GM12878 (cell line): ENCODE results near the gene HYOU1. TPM values are rescaled to one million over a fixed set of nuclear protein-coding genes. Genes with fewer than 3 reads are reported as not detected.

Experiments used
- ATAC-seq: fragments of 200-7000 bp; cut with Tn5 transposase; 3 replicates; pipeline ENCODE4 v1.9.1; 2020; ENCODE audit warnings: mild to moderate bottlenecking, moderate library complexity
- BruUV-seq: library from RNA; stranded (reverse); fragments of 400-500 nt; replicated peaks from 2 replicates; lab custom pipeline; 2021; lab: Mats Ljungman, UMichigan
- CTCF ChIA-PET: fragments of 300-600 bp; sonication (Branson Sonifier 250); formaldehyde crosslinking; extraction: SDS; loops from one replicate; lab custom pipeline; 2021; ENCODE audit warnings: inconsistent platforms; lab: Yijun Ruan, JAX
- POLR2A ChIA-PET: fragments of 350-600 bp; formaldehyde crosslinking; extraction: SDS; loops from one replicate; lab custom pipeline; 2021; ENCODE audit warnings: inconsistent platforms; lab: Charles Lee
- RAD21 ChIA-PET: fragments of 300-600 bp; sonication (Branson Sonifier 250); formaldehyde crosslinking; loops from one replicate; lab custom pipeline; 2023; ENCODE audit warnings: antibody characterized with exemption; ENCODE audit not compliant: unreplicated experiment; lab: Charles Lee
- SMC1A ChIA-PET: fragments of 300-600 bp; sonication (Branson Sonifier 250); formaldehyde crosslinking; loops from one replicate; lab custom pipeline; 2023; ENCODE audit not compliant: unreplicated experiment, uncharacterized antibody; lab: Charles Lee
- DNase-seq: peaks from one replicate; pipeline ENCODE4 v3.0.0-alpha.2; 2011; ENCODE audit warnings: low read depth, low spot score
- FAIRE-seq: peaks from 3 replicates; lab custom pipeline; 2011; peaks lifted over from hg19 to GRCh38; lab: Jason Lieb, UNC
- H2AFZ ChIP-seq: 2 replicates; pipeline ENCODE4 v1.6.0; 2011; ENCODE audit warnings: low read depth, low read length, control low read depth; ENCODE audit not compliant: control insufficient read depth
- H3K27ac ChIP-seq: 2 replicates; pipeline ENCODE4 v1.5.1; 2011; ENCODE audit warnings: control low read depth; ENCODE audit not compliant: control insufficient read depth, insufficient read depth
- H3K27me3 ChIP-seq, 2 experiments: replicated peaks in 1 of 2; 2 replicates each; pipeline versions ENCODE4 v1.6.0 to v1.6.1; 2011; ENCODE audit warnings: low read length in 1 of 2; ENCODE audit not compliant: control insufficient read depth in 2 of 2, insufficient read depth in 2 of 2
- H3K36me3 ChIP-seq, 2 experiments: 2 replicates each; pipeline ENCODE4 v1.5.1; 2011; ENCODE audit warnings: low read length in 1 of 2; ENCODE audit not compliant: control insufficient read depth in 2 of 2, insufficient read depth in 2 of 2
- H3K4me1 ChIP-seq: 2 replicates; pipeline ENCODE4 v1.6.1; 2011; ENCODE audit warnings: mild to moderate bottlenecking, low read length, moderate library complexity, mixed read lengths; ENCODE audit not compliant: control insufficient read depth, insufficient read depth
- H3K4me2 ChIP-seq: 2 replicates; pipeline ENCODE4 v1.6.0; 2011; ENCODE audit warnings: control low read depth; ENCODE audit not compliant: control insufficient read depth, insufficient read depth
- H3K4me3 ChIP-seq: fragments of 200-600 bp; sonication (generic); 2 replicates; pipeline ENCODE4 v1.5.1; 2016
- H3K79me2 ChIP-seq: 2 replicates; pipeline ENCODE4 v1.6.0; 2011; ENCODE audit warnings: low read length; ENCODE audit not compliant: control insufficient read depth, insufficient read depth
- H3K9ac ChIP-seq: 2 replicates; pipeline ENCODE4 v1.8.0; 2011; ENCODE audit warnings: low read length, control low read depth, mixed read lengths; ENCODE audit not compliant: control insufficient read depth, insufficient read depth
- H3K9me3 ChIP-seq: replicated peaks from 3 replicates; pipeline ENCODE4 v1.5.1; 2011; ENCODE audit warnings: mild to moderate bottlenecking, low read length; ENCODE audit not compliant: control insufficient read depth, insufficient read depth
- H4K20me1 ChIP-seq: 2 replicates; pipeline ENCODE4 v1.6.0; 2011; ENCODE audit not compliant: control insufficient read depth, insufficient read depth
- ATF2 ChIP-seq: IDR thresholded peaks from 2 replicates; pipeline ENCODE4 v1.6.1; 2012; ENCODE audit warnings: low read length, inconsistent platforms
- BHLHE40 ChIP-seq, 2 experiments: fragments of 450-650 bp in 1 of 2; IDR thresholded peaks; 2 replicates each; pipeline ENCODE4 v1.6.1; 2011 to 2017; ENCODE audit warnings: low read depth in 2 of 2, borderline replicate concordance in 1 of 2, improper control_type of control experiment in 1 of 2, low read length in 1 of 2, mild to moderate bottlenecking in 1 of 2
- CEBPB ChIP-seq, 2 experiments: fragments of 150-350 bp in 1 of 2; IDR thresholded peaks; 2 replicates each; pipeline ENCODE4 v1.6.1; 2012 to 2014; ENCODE audit warnings: low read depth in 2 of 2, low read length in 2 of 2, borderline replicate concordance in 1 of 2, inconsistent platforms in 1 of 2
- CHD1 ChIP-seq: IDR thresholded peaks from 2 replicates; pipeline ENCODE4 v1.6.1; 2012; ENCODE audit warnings: low read depth, low read length, improper control_type of control experiment
- IKZF1 ChIP-seq: fragments of 450-650 bp; conservative IDR thresholded peaks from 2 replicates; pipeline ENCODE4 v1.6.1; 2017; ENCODE audit warnings: antibody characterized with exemption, mild to moderate bottlenecking
- MTA3 ChIP-seq: IDR thresholded peaks from 2 replicates; pipeline ENCODE4 v1.6.1; 2012; ENCODE audit warnings: low read length, inconsistent platforms, borderline replicate concordance
- POLR2A ChIP-seq: IDR thresholded peaks from 2 replicates; pipeline ENCODE4 v1.6.1; 2011; ENCODE audit warnings: low read depth, mild to moderate bottlenecking, low read length
- POLR2AphosphoS2 ChIP-seq: IDR thresholded peaks from 2 replicates; pipeline ENCODE4 v1.6.1; 2011; ENCODE audit warnings: low read depth, mild to moderate bottlenecking, low read length, improper control_type of control experiment, moderate library complexity
- POLR2AphosphoS5 ChIP-seq: IDR thresholded peaks from 2 replicates; pipeline ENCODE4 v1.6.1; 2011; ENCODE audit warnings: mild to moderate bottlenecking, low read length, inconsistent platforms
- POU2F2 ChIP-seq: IDR thresholded peaks from 3 replicates; pipeline ENCODE4 v1.6.1; 2011; ENCODE audit warnings: low read depth, mild to moderate bottlenecking, low read length, borderline replicate concordance
- SMARCA5 ChIP-seq: fragments of 450-650 bp; IDR thresholded peaks from 2 replicates; pipeline ENCODE4 v1.6.1; 2017; ENCODE audit warnings: mild to moderate bottlenecking
- TCF3 ChIP-seq: IDR thresholded peaks from 2 replicates; pipeline ENCODE4 v1.6.1; 2012; ENCODE audit warnings: low read depth, mild to moderate bottlenecking, low read length, borderline replicate concordance; ENCODE audit not compliant: insufficient read depth
- USF1 ChIP-seq: IDR thresholded peaks from 2 replicates; pipeline ENCODE4 v1.6.1; 2011; ENCODE audit warnings: borderline replicate concordance, low read depth, mild to moderate bottlenecking, moderate library complexity, mixed read lengths, low read length; ENCODE audit not compliant: insufficient read depth; ENCODE audit errors: extremely low read length
- YBX1 ChIP-seq: fragments of 450-650 bp; IDR thresholded peaks from 2 replicates; pipeline ENCODE4 v1.6.1; 2016; ENCODE audit warnings: antibody characterized with exemption
- ZNF384 ChIP-seq: IDR thresholded peaks from 2 replicates; pipeline ENCODE4 v1.6.1; 2012; ENCODE audit warnings: low read depth, mild to moderate bottlenecking, low read length, improper control_type of control experiment, borderline replicate concordance
- WGBS: methylation state at CpG from one replicate; pipeline ENCODE4 v1.1.6; 2016; ENCODE audit warnings: low lambda C conversion rate; ENCODE audit not compliant: insufficient replicate concordance, insufficient coverage; ENCODE audit errors: missing lambda C conversion rate; 5-methylcytosine and 5-hydroxymethylcytosine counted together
- in situ Hi-C: fragments of 300-500 bp; cut with MboI; formaldehyde crosslinking; loops from 9 replicates; pipeline ENCODE4 v1.14.3; 2018; ENCODE audit warnings: mixed read lengths
- intact Hi-C: fragments of 100-400 bp; cut with micrococcal nuclease; formaldehyde crosslinking; loops from one replicate; pipeline ENCODE4 v1.14.2; 2022; ENCODE audit not compliant: unreplicated experiment
- polyA plus RNA-seq, 11 experiments: library from polyadenylated mRNA; depleted of rRNA in 4 of 11; unstranded in 6 of 11; stranded (reverse) in 5 of 11; fragments of >200 nt; fragmentation: Nextera tagmentation in 4 of 11; fragmentation: Illumina TruSeq in 1 of 11; extraction: Ambion mirVana in 4 of 11; extraction: Trizol in 1 of 11; gene quantifications; 1 replicate in 1 of 11; 2 replicates in 10 of 11; pipeline versions ENCODE4 v1.2.1 to v1.2.3, GENCODE V29; 2011 to 2016; ENCODE audit warnings: inconsistent platforms in 2 of 11, missing spikeins in 2 of 11, low read depth in 1 of 11
- total RNA-seq, 4 experiments: library from RNA; depleted of rRNA in 3 of 4; stranded (reverse); fragments of >200 nt in 3 of 4; fragmentation: Illumina TruSeq in 1 of 4; extraction: Trizol in 1 of 4; gene quantifications; 2 replicates each; pipeline versions ENCODE4 v1.2.1 to v1.2.3, GENCODE V29; 2013 to 2021
- TF ChIP-seq, protein P1 (sequence below): fragments of 450-650 bp; formaldehyde crosslinking; IDR thresholded peaks from 2 replicates; pipeline ENCODE4 v1.4.0; 2020; ENCODE audit warnings: mild to moderate bottlenecking, moderate library complexity

The HYOU1 gene
- total and polyA plus RNA-seq, 10 of the 15 experiments (the other 5 are each of a cell fraction or from before 2014, with no cell fraction given), result 15.4 to 157 (median 109) TPM

DNA sequence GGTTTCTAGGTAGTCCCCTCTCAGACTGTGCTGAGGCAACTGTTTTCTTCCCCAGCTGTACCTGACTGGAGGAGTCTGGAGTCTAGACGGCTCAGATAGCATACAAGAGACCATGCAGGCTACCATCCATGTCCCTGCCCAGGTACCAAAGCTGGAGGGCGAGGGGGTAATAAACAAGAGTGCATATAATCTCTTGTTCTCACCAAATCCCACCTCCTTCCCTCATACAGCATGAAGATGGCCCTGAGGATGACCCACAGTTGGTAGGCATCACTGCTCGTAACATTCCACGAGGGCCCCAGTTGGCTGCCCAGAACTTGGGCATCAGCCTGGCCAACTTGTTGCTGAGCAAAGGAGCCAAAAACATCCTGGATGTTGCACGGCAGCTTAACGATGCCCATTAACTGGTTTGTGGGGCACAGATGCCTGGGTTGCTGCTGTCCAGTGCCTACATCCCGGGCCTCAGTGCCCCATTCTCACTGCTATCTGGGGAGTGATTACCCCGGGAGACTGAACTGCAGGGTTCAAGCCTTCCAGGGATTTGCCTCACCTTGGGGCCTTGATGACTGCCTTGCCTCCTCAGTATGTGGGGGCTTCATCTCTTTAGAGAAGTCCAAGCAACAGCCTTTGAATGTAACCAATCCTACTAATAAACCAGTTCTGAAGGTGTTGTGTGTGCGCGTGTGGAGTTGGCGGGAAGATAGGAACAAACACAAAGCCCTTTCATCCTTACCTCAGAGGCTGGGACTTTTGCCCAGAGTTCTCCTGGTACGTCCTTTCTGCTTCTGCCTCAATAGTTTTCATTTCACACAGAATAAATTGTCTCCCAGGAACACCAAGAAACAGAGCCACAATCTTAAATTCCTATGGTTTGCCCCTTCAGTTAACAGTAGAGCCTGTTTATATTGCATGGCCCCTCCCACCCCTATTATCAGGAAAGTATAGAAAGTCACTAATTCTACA is 36.2 kb upstream of the HYOU1 start:
- Histone ChIP-seq H3K9me3 (no peaks in the 10 kb centered on the region), H3K27ac (peak overlapping the region; percentile 60), H3K4me1 (peaks cover 21% of the 10 kb centered on the region), H3K79me2 (peaks cover 33% of the 10 kb centered on the region), H3K27me3 (no peaks in the 10 kb centered on the region), H3K9ac (peak overlapping the region; percentile 88), H4K20me1 (no peaks in the 10 kb centered on the region), H3K4me2 (peak overlapping the region; percentile 90), H3K36me3 (peaks cover 14 to 16% of the 10 kb centered on the region in 2 experiments), H3K4me3 (peak overlapping the region; percentile 83), H2AFZ (no peak overlapping the region)
- 26% methylated on average over 12 of the region's 12 CpGs for WGBS
- ChIA-PET POLR2A (interaction anchor here (0.6 to 6.8 kb wide), 7 partner anchors 8 to 423 kb away, joined by 3 to 69 read pairs (median 3); partner anchors contain the start of gene HMBS), SMC1A (interaction anchor here (1.0 to 1.6 kb wide), 3 partner anchors 25 to 230 kb away, joined by 3 to 4 read pairs (median 4); partner anchors contain the start of gene VPS11), RAD21 (no interaction called here), CTCF (interaction anchor here (1.1 to 2.8 kb wide), 4 partner anchors 9 to 230 kb away, joined by 3 to 13 read pairs (median 3); no protein-coding TSS in a partner anchor)
- no TSS peak for BruUV-seq
- DNase-seq (no peak), FAIRE-seq (no peak), ATAC-seq (no peak)
- intact Hi-C loops, result no loop called here
- TF ChIP-seq CEBPB (IDR thresholded peaks at IDR 0.05; ENCODE audit: borderline replicate concordance in 1 of 2, low read depth in 2 of 2, low read length in 2 of 2), result no peak
- 0 out of 2 replicates have a peak, but pooled peaks have one; percentile 49 for TF ChIP-seq CHD1
- 0 out of 2 replicates have a peak, but pooled peaks have one; percentile 67 for TF ChIP-seq MTA3
- TF ChIP-seq POU2F2, result 0 out of 3 replicates have a peak, but pooled peaks have one; percentile 6
- TF ChIP-seq BHLHE40 (IDR thresholded peaks at IDR 0.05; ENCODE audit: borderline replicate concordance in 1 of 2, low read depth in 2 of 2, low read length in 1 of 2), result no peak
- TF ChIP-seq YBX1, result no peak
- TF ChIP-seq TCF3, result no peak
- no peak for TF ChIP-seq ZNF384
- TF ChIP-seq ATF2, result 0 out of 2 replicates have a peak, but pooled peaks have one; percentile 18
- peak; percentile 69; the same call in 1 of the 2 replicates for TF ChIP-seq POLR2A
- TF ChIP-seq IKZF1, result no peak
- TF ChIP-seq USF1, result no peak
- TF ChIP-seq POLR2AphosphoS5, result peak; percentile 65; the same call in 1 of the 2 replicates
- TF ChIP-seq SMARCA5, result no peak
- TF ChIP-seq, protein P1, sequence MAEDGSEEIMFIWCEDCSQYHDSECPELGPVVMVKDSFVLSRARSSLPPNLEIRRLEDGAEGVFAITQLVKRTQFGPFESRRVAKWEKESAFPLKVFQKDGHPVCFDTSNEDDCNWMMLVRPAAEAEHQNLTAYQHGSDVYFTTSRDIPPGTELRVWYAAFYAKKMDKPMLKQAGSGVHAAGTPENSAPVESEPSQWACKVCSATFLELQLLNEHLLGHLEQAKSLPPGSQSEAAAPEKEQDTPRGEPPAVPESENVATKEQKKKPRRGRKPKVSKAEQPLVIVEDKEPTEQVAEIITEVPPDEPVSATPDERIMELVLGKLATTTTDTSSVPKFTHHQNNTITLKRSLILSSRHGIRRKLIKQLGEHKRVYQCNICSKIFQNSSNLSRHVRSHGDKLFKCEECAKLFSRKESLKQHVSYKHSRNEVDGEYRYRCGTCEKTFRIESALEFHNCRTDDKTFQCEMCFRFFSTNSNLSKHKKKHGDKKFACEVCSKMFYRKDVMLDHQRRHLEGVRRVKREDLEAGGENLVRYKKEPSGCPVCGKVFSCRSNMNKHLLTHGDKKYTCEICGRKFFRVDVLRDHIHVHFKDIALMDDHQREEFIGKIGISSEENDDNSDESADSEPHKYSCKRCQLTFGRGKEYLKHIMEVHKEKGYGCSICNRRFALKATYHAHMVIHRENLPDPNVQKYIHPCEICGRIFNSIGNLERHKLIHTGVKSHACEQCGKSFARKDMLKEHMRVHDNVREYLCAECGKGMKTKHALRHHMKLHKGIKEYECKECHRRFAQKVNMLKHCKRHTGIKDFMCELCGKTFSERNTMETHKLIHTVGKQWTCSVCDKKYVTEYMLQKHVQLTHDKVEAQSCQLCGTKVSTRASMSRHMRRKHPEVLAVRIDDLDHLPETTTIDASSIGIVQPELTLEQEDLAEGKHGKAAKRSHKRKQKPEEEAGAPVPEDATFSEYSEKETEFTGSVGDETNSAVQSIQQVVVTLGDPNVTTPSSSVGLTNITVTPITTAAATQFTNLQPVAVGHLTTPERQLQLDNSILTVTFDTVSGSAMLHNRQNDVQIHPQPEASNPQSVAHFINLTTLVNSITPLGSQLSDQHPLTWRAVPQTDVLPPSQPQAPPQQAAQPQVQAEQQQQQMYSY (CRISPR knock-in tag), result no peak
- 0 out of 2 replicates have a peak, but pooled peaks have one; percentile 32 for TF ChIP-seq POLR2AphosphoS2
- in situ Hi-C loops, result no loop called here
